K562 treated with DMSO at 1 percent for 24 hours (cell line): ENCODE results near the gene PIP4K2B. TPM values are rescaled to one million over a fixed set of nuclear protein-coding genes. Genes with fewer than 3 reads are reported as not detected.

Source experiments
- total RNA-seq: library from RNA; unstranded; fragments of 300-600 nt; gene quantifications from 2 replicates; pipeline ENCODE4 v1.2.3, GENCODE V29; 2022; ENCODE audit warnings: low read depth; ENCODE audit not compliant: insufficient read depth

PIP4K2B gene
- 25.7 and 37.8 TPM in 2 replicates for total RNA-seq

GRCh38 chr17:38799501-38800236 lies at the start of gene PIP4K2B:
PIP4K2B (minus strand) TSS chr17:38799556; CDS start chr17:38799424, 132 bp downstream.

GRCh38 chr17:38824899-38825761 lies 25.8 kb upstream of the PIP4K2B start, which contains the start of gene CWC25:
CWC25 (minus strand) TSS chr17:38825321; CDS start chr17:38825183, 138 bp downstream.

DNA sequence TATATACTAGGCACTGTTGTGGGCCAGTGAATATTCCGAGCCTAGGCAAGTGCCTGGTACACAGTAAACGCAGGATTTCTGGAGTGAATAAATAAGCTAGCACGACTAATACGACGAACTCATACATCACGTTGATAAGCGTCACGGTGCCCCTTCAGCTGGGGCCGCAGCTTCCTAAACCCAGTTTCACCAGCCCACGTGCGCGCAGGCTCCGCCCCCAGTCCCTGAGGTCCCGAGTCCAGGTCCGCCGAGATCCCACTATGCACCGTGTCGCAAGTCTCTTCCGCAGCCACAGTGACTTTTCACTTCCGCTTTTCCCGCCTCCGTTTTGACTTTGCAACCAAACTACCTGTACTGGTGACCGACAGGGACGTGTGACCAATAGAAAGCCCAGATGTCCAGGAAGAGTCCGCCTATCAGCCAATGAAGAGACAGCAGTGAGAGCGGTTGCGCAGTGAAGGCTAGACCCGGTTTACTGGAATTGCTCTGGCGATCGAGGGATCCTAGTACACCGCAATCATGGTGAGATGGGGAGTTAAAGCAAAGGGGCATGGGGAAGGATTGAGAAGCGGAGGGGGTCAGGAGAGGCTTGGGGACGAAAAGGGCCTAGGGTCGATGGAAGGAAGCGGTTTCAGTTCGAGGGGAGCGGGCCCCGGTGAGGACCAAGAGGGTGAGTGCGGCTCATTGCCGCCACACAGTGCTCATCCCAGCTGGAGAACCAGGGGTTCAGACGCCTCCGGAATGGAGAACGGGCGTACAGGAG lies 46.9 kb downstream of the PIP4K2B start, which contains the start of gene PSMB3:
PSMB3 (plus strand) TSS at position 434 of the 763 bp plus-strand sequence; CDS start at position 520, 86 bp downstream.

GRCh38 chr17:38748149-38748891 lies 51.0 kb downstream of the PIP4K2B start, which contains the start of gene PCGF2:
PCGF2 (minus strand) TSS chr17:38748336; CDS start chr17:38740402, 7,934 bp downstream.

DNA sequence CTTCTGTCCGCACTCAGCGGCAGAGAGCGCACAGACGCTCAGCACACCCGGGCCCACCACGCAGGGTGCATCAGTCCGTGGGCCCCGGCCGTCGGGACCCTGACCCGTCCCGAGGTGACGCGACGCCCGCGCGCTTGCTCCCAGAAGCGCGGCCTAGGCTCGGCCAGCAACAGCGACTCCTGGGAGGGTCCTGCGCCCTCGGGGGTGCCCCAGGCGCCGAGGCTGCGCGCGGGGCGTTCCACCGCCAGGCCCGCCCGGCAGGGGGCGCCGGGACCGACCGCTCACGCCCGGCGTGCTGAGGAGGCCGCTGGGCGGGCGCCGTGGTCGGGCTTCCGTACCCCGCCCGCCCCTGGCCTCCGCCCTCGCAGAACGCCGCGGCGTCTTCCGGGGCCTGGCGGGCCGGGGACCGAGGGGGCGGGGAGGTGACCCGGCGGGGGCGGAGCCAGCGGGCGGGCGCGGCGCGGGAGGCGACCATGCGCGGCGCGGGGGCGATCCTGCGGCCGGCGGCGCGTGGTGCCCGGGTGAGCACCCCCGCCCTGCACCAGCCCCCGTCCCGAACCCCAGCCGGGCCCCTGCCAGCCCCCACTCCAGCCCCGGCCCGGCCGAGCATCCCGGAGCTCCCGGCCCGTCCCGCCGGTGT lies 69.3 kb downstream of the PIP4K2B start, which contains the start of gene CISD3:
CISD3 (plus strand) TSS at position 456 of the 640 bp plus-strand sequence; CDS start at position 474, 18 bp downstream.

Other genes starting within 250 kb of the PIP4K2B start
- gene SRCIN1, start 193.6 kb downstream of the PIP4K2B start, total RNA-seq: 0.46 and 0.64 TPM in 2 replicates
- 4.2 and 4.4 TPM in 2 replicates for gene EPOP, start 124.6 kb downstream of the PIP4K2B start, total RNA-seq
- gene MLLT6, start 94.3 kb downstream of the PIP4K2B start, total RNA-seq: 34.4 and 38.4 TPM in 2 replicates
- gene CISD3, start 69.2 kb downstream of the PIP4K2B start, total RNA-seq: 23.2 and 25.1 TPM in 2 replicates
- 25.8 and 28.1 TPM in 2 replicates for gene PCGF2, start 51.2 kb downstream of the PIP4K2B start, total RNA-seq
- 444 and 497 TPM in 2 replicates for gene PSMB3, start 46.8 kb downstream of the PIP4K2B start, total RNA-seq
- gene CWC25, start 25.8 kb upstream of the PIP4K2B start, total RNA-seq: 9.3 and 11.8 TPM in 2 replicates
- 2,463 and 2,696 TPM in 2 replicates for gene RPL23, start 54.2 kb upstream of the PIP4K2B start, total RNA-seq
- 154 and 166 TPM in 2 replicates for gene LASP1, start 70.5 kb upstream of the PIP4K2B start, total RNA-seq
- gene FBXO47, start 167.8 kb upstream of the PIP4K2B start, total RNA-seq: not detected in 2 replicates